GM12878 (cell line): ENCODE results near the gene UQCRC1.

Experiments used
- CBFB ChIP-seq: IDR thresholded peaks from 2 replicates; pipeline ENCODE4 v1.6.1; 2016; ENCODE audit warnings: antibody characterized with exemption, low read depth
- HCFC1 ChIP-seq: fragments of 150-350 bp; IDR thresholded peaks from 2 replicates; pipeline ENCODE4 v1.6.1; 2014; ENCODE audit warnings: low read length
- IKZF2 ChIP-seq, 2 experiments: fragments of 450-650 bp; IDR thresholded peaks; 2 replicates each; pipeline ENCODE4 v1.6.1; 2017; ENCODE audit warnings: mild to moderate bottlenecking in 2 of 2, moderate library complexity in 2 of 2
- RFX5 ChIP-seq: IDR thresholded peaks from 2 replicates; pipeline ENCODE4 v1.6.1; 2011; ENCODE audit warnings: low read depth, low read length, improper control_type of control experiment
- SP1 ChIP-seq: IDR thresholded peaks from one replicate; pipeline ENCODE4 v1.6.1; 2011; ENCODE audit warnings: low read depth, low read length
- TBL1XR1 ChIP-seq: IDR thresholded peaks from 2 replicates; pipeline ENCODE4 v1.6.1; 2012; ENCODE audit warnings: low read depth, low read length, improper control_type of control experiment
- ZZZ3 ChIP-seq: IDR thresholded peaks from 2 replicates; pipeline ENCODE4 v1.6.1; 2011; ENCODE audit warnings: low read depth; ENCODE audit not compliant: control insufficient read depth, insufficient read length
- TF ChIP-seq, protein P1 (sequence below), 3 experiments: IDR thresholded peaks in 2 of 3; conservative IDR thresholded peaks in 1 of 3; 2 replicates each; pipeline ENCODE4 v1.5.1; 2011; ENCODE audit warnings: low read depth in 3 of 3, low read length in 3 of 3, mild to moderate bottlenecking in 3 of 3, control low read depth in 2 of 3, moderate library complexity in 2 of 3, inconsistent platforms in 1 of 3, mixed read lengths in 1 of 3; ENCODE audit not compliant: control insufficient read depth in 2 of 3, insufficient read depth in 1 of 3; ENCODE audit errors: extremely low read depth in 1 of 3

DNA sequence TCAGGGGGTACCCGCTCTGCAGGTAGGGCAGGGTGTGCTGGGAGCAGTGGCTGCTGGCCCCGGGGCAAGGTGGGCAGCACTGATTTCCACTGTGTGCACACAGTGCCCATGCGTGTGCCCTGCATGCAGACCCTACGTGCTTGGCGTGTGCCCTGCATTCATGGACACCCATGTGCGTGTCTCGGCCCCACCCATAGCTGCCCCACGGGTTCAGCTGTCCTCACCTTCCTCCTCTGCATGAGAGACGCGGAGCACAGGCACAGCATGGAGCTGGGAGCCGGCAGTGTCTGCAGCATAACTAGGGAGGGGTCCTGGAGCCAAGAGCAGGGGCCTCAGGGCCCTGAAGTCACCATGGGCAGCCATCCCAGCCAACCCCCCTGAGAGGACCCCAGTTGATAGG, 44.3 kb downstream of the UQCRC1 start:
- TF ChIP-seq ZZZ3 (no peak), RFX5 (no peak), HCFC1 (no peak), SP1 (no peak), TBL1XR1 (no peak), IKZF2 (IDR thresholded peaks at IDR 0.05) (no peak), CBFB (no peak)
- TF ChIP-seq, protein P1, sequence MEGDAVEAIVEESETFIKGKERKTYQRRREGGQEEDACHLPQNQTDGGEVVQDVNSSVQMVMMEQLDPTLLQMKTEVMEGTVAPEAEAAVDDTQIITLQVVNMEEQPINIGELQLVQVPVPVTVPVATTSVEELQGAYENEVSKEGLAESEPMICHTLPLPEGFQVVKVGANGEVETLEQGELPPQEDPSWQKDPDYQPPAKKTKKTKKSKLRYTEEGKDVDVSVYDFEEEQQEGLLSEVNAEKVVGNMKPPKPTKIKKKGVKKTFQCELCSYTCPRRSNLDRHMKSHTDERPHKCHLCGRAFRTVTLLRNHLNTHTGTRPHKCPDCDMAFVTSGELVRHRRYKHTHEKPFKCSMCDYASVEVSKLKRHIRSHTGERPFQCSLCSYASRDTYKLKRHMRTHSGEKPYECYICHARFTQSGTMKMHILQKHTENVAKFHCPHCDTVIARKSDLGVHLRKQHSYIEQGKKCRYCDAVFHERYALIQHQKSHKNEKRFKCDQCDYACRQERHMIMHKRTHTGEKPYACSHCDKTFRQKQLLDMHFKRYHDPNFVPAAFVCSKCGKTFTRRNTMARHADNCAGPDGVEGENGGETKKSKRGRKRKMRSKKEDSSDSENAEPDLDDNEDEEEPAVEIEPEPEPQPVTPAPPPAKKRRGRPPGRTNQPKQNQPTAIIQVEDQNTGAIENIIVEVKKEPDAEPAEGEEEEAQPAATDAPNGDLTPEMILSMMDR (IDR thresholded peaks at IDR 0.05 in 2 of 3, conservative IDR thresholded peaks at IDR 0.05 in 1 of 3; ENCODE audit: control insufficient read depth in 2 of 3, extremely low read depth in 1 of 3, insufficient read depth in 1 of 3, low read depth in 3 of 3, low read length in 3 of 3), result no peak
